Kidney (tissue), 14 donors: ENCODE results near the gene SCN3A. TPM values are rescaled to one million over a fixed set of nuclear protein-coding genes. Genes with fewer than 3 reads are reported as not detected.

Experiments
- DNase-seq, 5 donors: peaks; one replicate each; pipeline ENCODE4 v3.0.0-alpha.2; 2013 to 2020
- FAIRE-seq: peaks from 2 replicates; lab custom pipeline; 2012; peaks lifted over from hg19 to GRCh38; lab: Jason Lieb, UNC
- H3K27ac ChIP-seq, 2 donors: one replicate each; pipeline ENCODE4 v1.7.0; 2013; ENCODE audit warnings: low read depth in 2 of 2, low read length in 2 of 2, inconsistent platforms in 1 of 2
- H3K27me3 ChIP-seq: one replicate; pipeline ENCODE4 v1.7.1; 2013; ENCODE audit warnings: low read length, inconsistent platforms; ENCODE audit not compliant: control insufficient read depth, insufficient read depth
- H3K36me3 ChIP-seq, 3 donors: one replicate each; pipeline versions ENCODE4 v1.7.0 to v1.7.1; 2013; ENCODE audit warnings: low read length in 3 of 3, control low read depth in 1 of 3, inconsistent platforms in 1 of 3; ENCODE audit not compliant: insufficient read depth in 3 of 3, control insufficient read depth in 2 of 3
- H3K4me1 ChIP-seq, 3 donors: one replicate each; pipeline versions ENCODE4 v1.7.0 to v1.7.1; 2013; ENCODE audit warnings: low read length in 3 of 3, inconsistent platforms in 1 of 3, low read depth in 1 of 3; ENCODE audit not compliant: control insufficient read depth in 2 of 3, insufficient read depth in 2 of 3
- H3K4me3 ChIP-seq, 3 donors: one replicate each; pipeline versions ENCODE4 v1.7.0 to v1.8.1; 2013; ENCODE audit warnings: low read length in 3 of 3, control low read depth in 1 of 3, inconsistent platforms in 1 of 3
- H3K9ac ChIP-seq, 3 donors: one replicate each; pipeline versions ENCODE4 v1.7.0 to v1.7.1; 2013; ENCODE audit warnings: low read length in 3 of 3, control low read depth in 1 of 3, inconsistent platforms in 1 of 3
- H3K9me3 ChIP-seq, 3 donors: one replicate each; pipeline versions ENCODE4 v1.7.0 to v1.7.1; 2013; ENCODE audit warnings: low read length in 3 of 3, control low read depth in 1 of 3, inconsistent platforms in 1 of 3; ENCODE audit not compliant: control insufficient read depth in 2 of 3, insufficient read depth in 1 of 3
- intact Hi-C: fragments of 100-400 bp; cut with DNase I; formaldehyde crosslinking; loops from one replicate; pipeline ENCODE4 v1.11.1; 2022
- polyA plus RNA-seq: library from polyadenylated mRNA; stranded (reverse); fragments of 350-450 nt; fragmentation: Illumina TruSeq; extraction: RNeasy Lipid Tissue Mini Kit (QIAGEN cat#74804); gene quantifications from one replicate; pipeline ENCODE4 v1.2.3, GENCODE V29; 2014; ENCODE audit warnings: low read depth, low replicate concordance; ENCODE audit not compliant: insufficient read depth
- total RNA-seq: library from RNA; stranded (reverse); fragmentation: NEBNext Ultra II Directional; extraction: Animal tissue kit (Norgen Biotek cat#: 25700); gene quantifications from one replicate; pipeline ENCODE4 v1.2.1, GENCODE V29; 2021
- TF ChIP-seq, protein P1 (sequence below): IDR thresholded peaks from 3 replicates; pipeline ENCODE4 v1.5.1; 2012; ENCODE audit warnings: mild to moderate bottlenecking, moderate library complexity, borderline replicate concordance; ENCODE audit not compliant: insufficient read depth; ENCODE audit errors: extremely low read depth
- donor health status: control.
- donor health status: control.
- donor health status: control.
- donor health status: control.
- donor health status: control.
- donor health status: DM: yes; HTN: yes; CAD: no.
- donor health status: Normal renal cell carcinoma (clear cell type).

Gene SCN3A
- total and polyA plus RNA-seq, 2 donors from 2014 or later: 0.11 to 6.3 TPM

- DNase-seq: no peak
- Histone ChIP-seq H3K9ac (no peak overlapping the region), H3K36me3 (no peaks in the 10 kb centered on the region), H3K27me3 (no peaks in the 10 kb centered on the region), H3K27ac (no peak overlapping the region), H3K9me3 (no peaks in the 10 kb centered on the region), H3K4me3 (no peak overlapping the region), H3K4me1 (no peaks in the 10 kb centered on the region)
- intact Hi-C loops: no loop called here
- FAIRE-seq: no peak
- TF ChIP-seq, protein P1, sequence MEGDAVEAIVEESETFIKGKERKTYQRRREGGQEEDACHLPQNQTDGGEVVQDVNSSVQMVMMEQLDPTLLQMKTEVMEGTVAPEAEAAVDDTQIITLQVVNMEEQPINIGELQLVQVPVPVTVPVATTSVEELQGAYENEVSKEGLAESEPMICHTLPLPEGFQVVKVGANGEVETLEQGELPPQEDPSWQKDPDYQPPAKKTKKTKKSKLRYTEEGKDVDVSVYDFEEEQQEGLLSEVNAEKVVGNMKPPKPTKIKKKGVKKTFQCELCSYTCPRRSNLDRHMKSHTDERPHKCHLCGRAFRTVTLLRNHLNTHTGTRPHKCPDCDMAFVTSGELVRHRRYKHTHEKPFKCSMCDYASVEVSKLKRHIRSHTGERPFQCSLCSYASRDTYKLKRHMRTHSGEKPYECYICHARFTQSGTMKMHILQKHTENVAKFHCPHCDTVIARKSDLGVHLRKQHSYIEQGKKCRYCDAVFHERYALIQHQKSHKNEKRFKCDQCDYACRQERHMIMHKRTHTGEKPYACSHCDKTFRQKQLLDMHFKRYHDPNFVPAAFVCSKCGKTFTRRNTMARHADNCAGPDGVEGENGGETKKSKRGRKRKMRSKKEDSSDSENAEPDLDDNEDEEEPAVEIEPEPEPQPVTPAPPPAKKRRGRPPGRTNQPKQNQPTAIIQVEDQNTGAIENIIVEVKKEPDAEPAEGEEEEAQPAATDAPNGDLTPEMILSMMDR: no peak
These were observed 44.4 kb upstream of the SCN3A start for GRCh38 chr2:165248238-165248637.

DNA sequence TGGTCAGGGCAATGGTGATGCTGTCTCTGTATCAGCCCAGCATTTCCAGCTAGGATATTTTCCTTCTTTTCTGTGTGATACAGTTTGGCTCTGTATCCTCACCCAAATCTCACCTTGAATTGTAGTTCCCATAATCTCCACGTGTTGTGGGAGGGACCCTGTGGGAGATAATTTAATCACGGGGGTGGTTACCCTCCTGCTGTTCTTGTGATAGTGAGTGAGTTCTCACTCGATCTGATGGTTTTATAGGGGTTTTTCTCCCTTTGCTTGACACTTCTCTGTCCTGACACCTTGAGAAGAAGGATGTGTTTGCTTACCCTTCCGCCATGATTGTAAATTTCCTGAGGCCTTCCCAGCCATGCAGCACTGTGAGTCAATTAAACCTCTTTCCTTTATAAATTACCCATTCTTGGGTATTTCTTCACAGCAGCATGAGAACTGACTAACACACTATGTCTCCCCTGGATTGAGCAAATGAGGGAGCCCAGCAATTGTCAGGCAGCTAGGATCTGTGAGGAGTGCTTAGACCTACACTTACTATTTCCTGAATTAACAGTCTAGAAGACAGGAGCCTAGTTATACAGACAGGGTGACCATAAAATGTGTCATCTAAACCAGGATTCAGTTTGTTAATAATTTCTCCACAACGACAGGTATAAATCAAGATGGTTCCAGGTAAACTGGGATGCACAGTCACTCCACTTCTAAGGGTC is 41.4 kb upstream of the SCN3A start:
- intact Hi-C loops: no loop called here
- no peaks in the 10 kb centered on the region for H3K9me3 ChIP-seq
- TF ChIP-seq, protein P1: no peak
- DNase-seq (no peak), FAIRE-seq (no peak)
- H3K27ac ChIP-seq: no peak overlapping the region
- no peaks in the 10 kb centered on the region for H3K36me3 ChIP-seq
- H3K4me3 ChIP-seq: no peak overlapping the region
- H3K27me3 ChIP-seq: no peaks in the 10 kb centered on the region
- H3K4me1 ChIP-seq: no peaks in the 10 kb centered on the region
- H3K9ac ChIP-seq: no peak overlapping the region

GRCh38 chr2:165240916-165241315 is 37.1 kb upstream of the SCN3A start:
- DNase-seq: no peak
- H3K9me3 ChIP-seq: no peaks in the 10 kb centered on the region
- FAIRE-seq: no peak
- intact Hi-C loops: no loop called here
- no peak overlapping the region for H3K27ac ChIP-seq
- TF ChIP-seq, protein P1: no peak
- no peaks in the 10 kb centered on the region for H3K27me3 ChIP-seq
- H3K36me3 ChIP-seq: no peaks in the 10 kb centered on the region
- no peaks in the 10 kb centered on the region for H3K4me1 ChIP-seq
- no peak overlapping the region for H3K9ac ChIP-seq
- no peak overlapping the region for H3K4me3 ChIP-seq
